Posterior vena cava (tissue), 2 donors: ENCODE measurements around the gene SEMA4D. TPM values are rescaled to one million over a fixed set of nuclear protein-coding genes. Genes with fewer than 3 reads are reported as not detected.
"Not testable (repeated sequence)": the region's sequence is repeated elsewhere in the genome, so short reads cannot be mapped to it uniquely, and the experiment has no call there.

Experiments used
- DNase-seq: peaks from one replicate; pipeline ENCODE4 v3.0.0-alpha.2; 2020; ENCODE audit warnings: low spot score
- intact Hi-C, 2 donors: fragments of 100-400 bp; cut with DNase I; formaldehyde crosslinking; loops; one replicate each; pipeline versions ENCODE4 v1.14.1 to v1.14.2; 2022 to 2023
- total RNA-seq, 2 donors: library from RNA; stranded (reverse); fragmentation: NEBNext Ultra II Directional; extraction: Animal tissue kit (Norgen Biotek cat#: 25700); gene quantifications; one replicate each; pipeline ENCODE4 v1.2.1, GENCODE V29; 2021
- donor health status: DM: yes; HTN: yes; CAD: no.
- donor health status: DM: yes; HTN: yes; CAD: no.

Gene SEMA4D
- total RNA-seq, 2 donors from 2014 or later, result 10.0 to 14.1 TPM

DNA sequence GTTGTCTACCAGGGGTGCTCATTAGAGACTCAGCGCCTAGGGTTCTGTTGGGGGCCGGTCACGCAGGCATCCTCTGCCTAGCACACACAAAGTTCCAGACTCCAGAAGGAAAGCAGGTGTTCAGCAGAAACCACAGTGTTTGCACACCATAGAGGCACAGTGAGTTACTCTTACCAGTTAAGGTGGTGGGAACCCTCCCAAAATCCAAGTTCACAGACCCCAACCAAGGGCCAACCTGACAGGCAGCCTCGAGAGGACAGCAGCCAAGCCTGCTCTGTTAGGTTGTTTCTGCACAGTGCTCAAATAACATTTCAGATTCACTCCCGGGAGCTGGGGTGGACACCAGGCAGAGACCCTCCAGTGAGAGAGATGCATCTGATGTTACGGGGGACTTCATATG, 143.4 kb downstream of the SEMA4D start:
- DNase-seq, result no peak
- intact Hi-C loops, result no loop called here

DNA sequence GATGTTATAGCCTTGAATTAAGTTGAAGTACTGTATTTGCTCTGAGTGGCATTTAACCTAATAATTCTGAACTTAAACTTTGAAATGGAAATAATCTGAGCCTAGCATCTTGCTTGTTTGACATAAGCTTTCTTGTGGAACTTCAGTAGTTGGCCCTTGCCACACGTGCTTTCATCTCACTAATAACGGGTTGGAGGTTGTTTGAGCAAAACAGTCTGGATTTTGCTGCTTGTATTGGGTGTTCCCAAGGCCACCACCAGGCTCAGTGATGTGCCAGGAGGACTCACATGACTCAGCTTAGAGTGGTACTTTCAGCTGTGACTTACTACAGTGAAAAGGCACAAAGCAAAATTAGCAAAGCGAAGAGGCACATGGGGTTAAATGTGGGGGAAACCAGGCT, 143.9 kb downstream of the SEMA4D start:
- intact Hi-C loops, result no loop called here
- no peak for DNase-seq

- intact Hi-C loops, result no loop called here
- DNase-seq, result no peak
These were observed 144.9 kb downstream of the SEMA4D start for GRCh38 chr9:89352874-89353649.

- intact Hi-C loops, result no loop called here
- DNase-seq, result no peak
These were observed 145.5 kb downstream of the SEMA4D start for GRCh38 chr9:89352451-89352850.

DNA sequence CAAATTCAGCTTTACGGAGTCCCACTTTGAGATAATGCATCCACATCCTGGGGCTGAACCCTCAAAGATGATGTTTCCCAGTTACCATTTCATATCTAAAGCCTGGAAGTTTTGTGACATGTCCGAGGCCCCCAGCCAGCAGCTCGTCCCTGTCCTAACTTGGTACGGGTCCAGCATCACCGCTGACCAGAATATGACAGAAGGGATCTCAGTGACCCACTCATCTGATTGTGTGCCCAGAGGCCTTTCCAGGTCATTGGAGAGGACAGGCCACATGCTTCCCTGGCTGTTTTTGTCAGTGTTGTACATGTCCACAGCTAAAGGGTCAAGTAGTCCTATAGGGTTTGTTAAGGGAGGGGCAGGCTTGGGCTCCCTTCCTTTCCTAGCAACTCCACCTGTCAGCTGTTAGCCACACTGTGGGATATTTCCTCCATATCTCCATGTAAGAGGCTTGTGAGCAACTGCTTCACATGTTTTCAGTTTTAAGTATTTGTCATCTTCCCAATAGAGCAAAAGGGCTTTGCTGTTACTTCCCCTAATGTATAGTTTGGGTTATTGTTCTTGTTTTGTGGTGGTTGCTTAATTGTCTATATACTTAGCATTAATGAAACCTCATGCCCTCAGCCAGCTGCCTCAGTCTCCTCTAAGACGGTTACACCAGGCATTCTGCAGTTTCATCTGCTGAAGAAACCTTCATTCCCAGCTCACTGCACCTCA, 146.2 kb downstream of the SEMA4D start:
- intact Hi-C loops, result no loop called here
- no peak for DNase-seq

GRCh38 chr9:89350988-89351557, 146.8 kb downstream of the SEMA4D start:
- no peak for DNase-seq
- intact Hi-C loops, result no loop called here

GRCh38 chr9:89349607-89350006, 148.3 kb downstream of the SEMA4D start:
- intact Hi-C loops, result no loop called here
- DNase-seq, result no peak

- intact Hi-C loops, result no loop called here
- no peak for DNase-seq
These were observed 150.3 kb downstream of the SEMA4D start for GRCh38 chr9:89347651-89348050.

- intact Hi-C loops, result no loop called here
- DNase-seq, result no peak
These were observed 151.2 kb downstream of the SEMA4D start for GRCh38 chr9:89346696-89347095.

GRCh38 chr9:89345476-89345875, 152.4 kb downstream of the SEMA4D start:
- DNase-seq, result no peak
- intact Hi-C loops, result no loop called here

DNA sequence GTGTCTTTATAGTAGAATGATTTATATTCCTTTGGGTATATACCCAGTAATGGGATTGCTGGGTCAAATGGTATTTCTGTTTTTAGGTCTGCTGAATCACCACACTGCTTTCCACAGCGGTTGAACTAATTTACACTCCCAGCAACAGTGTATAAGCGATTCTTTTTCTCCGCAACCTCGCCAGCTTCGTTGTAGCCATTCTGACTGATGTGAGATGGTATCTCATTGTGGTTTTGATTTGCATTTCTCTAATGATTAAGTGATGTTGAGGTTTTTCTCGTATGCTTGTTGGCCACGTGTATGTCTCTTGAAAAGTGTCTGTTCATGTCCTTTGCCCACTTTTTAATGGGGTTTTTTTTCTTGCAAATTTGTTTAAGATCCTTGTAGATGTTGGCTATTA, 154.1 kb downstream of the SEMA4D start:
- DNase-seq, intact Hi-C loops: not testable (repeated sequence)

DNA sequence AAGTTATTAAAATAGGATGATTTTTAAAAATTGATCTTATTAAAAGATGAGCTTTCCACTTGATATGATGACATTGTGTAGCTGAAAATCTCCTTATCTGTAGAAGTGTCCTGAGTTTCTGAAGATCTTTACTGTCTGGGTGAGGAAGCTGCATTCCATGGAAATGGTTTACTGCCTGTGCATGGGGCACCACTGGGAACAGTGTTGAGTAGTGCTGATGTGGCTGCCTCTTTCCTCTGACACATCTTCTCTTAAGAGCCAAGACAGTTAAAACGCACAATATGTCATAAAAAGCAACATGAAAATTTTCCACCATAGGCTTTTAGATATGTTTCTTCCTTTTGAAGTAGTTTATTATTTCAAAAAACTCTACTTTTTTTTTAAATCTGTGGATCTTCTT, 155.0 kb downstream of the SEMA4D start:
- no peak for DNase-seq
- intact Hi-C loops, result no loop called here

- DNase-seq, result no peak
- intact Hi-C loops, result no loop called here
These were observed 155.7 kb downstream of the SEMA4D start for GRCh38 chr9:89342213-89342612.

GRCh38 chr9:89340332-89340731, 157.6 kb downstream of the SEMA4D start:
- no peak for DNase-seq
- intact Hi-C loops, result no loop called here

- intact Hi-C loops, result no loop called here
These were observed 158.1 kb downstream of the SEMA4D start for GRCh38 chr9:89339807-89340206.

GRCh38 chr9:89330513-89330912, 167.4 kb downstream of the SEMA4D start:
- DNase-seq, result no peak
- intact Hi-C loops, result no loop called here

More at GRCh38 chr9:89339807-89340206, 158.1 kb downstream of the SEMA4D start:
- no peak for DNase-seq

GRCh38 chr9:89329917-89330316, 168.0 kb downstream of the SEMA4D start:
- intact Hi-C loops, result loop anchor here in 1 of 2 donors (10.0 kb wide), 1 partner anchor 225 kb away; no protein-coding TSS in a partner anchor

DNA sequence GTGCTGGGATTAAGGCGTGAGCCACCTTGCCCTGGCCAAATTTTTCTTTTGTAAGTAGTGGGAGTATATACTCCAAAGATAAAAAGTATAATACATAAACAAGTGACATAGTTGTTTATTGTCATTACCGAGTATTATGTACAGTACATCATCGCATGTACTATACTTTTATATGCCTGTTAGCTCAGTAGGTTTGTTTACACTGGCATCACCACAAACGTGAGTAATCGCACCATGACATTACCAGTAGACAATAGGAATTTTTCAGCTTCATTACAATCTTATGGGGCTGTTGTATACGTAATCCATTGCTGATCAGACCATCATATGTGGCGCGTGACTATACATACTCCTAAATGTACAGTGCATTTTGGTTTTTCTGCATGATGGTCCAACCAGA, 169.8 kb downstream of the SEMA4D start:
- intact Hi-C loops, result loop anchor here in 1 of 2 donors (10.0 kb wide), 1 partner anchor 227 kb away; no protein-coding TSS in a partner anchor

More at GRCh38 chr9:89329917-89330316, 168.0 kb downstream of the SEMA4D start:
- no peak for DNase-seq

DNA sequence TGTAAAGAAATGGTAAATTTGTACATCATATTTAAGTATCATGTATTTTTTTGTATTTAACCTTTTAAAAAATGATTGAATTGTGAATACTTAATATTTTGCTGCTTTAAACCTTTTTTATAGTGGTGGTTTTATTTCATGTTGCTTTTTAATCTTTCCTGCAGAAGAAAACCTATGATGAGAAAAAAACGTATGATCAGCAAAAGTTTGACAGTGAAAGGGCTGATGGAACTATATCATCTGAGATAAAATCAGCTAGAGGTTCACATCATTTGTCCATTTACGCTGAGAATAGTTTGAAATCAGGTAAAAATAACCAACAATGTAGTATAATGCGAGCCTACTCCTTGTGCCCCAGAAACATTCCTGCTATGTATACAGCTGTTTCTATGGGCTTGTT, 172.2 kb downstream of the SEMA4D start:
- intact Hi-C loops, result loop anchor here in 1 of 2 donors (10.0 kb wide), 1 partner anchor 229 kb away; no protein-coding TSS in a partner anchor
- no peak for DNase-seq

More for the DNA sequence above, 169.8 kb downstream of the SEMA4D start:
- DNase-seq, result no peak

GRCh38 chr9:89323390-89323789, 174.5 kb downstream of the SEMA4D start:
- intact Hi-C loops, result loop anchor here in 1 of 2 donors (10.0 kb wide), 1 partner anchor 231 kb away; no protein-coding TSS in a partner anchor
- no peak for DNase-seq
